Measurements from ENCODE around the gene ANKRD29. TPM values are rescaled to one million over a fixed set of nuclear protein-coding genes. Genes with fewer than 3 reads are reported as not detected.
"Not testable (repeated sequence)": the region's sequence is repeated elsewhere in the genome, so short reads cannot be mapped to it uniquely, and the experiment has no call there.

The ANKRD29 gene
- total RNA-seq, 1 donor from 2014 or later = not detected

DNA sequence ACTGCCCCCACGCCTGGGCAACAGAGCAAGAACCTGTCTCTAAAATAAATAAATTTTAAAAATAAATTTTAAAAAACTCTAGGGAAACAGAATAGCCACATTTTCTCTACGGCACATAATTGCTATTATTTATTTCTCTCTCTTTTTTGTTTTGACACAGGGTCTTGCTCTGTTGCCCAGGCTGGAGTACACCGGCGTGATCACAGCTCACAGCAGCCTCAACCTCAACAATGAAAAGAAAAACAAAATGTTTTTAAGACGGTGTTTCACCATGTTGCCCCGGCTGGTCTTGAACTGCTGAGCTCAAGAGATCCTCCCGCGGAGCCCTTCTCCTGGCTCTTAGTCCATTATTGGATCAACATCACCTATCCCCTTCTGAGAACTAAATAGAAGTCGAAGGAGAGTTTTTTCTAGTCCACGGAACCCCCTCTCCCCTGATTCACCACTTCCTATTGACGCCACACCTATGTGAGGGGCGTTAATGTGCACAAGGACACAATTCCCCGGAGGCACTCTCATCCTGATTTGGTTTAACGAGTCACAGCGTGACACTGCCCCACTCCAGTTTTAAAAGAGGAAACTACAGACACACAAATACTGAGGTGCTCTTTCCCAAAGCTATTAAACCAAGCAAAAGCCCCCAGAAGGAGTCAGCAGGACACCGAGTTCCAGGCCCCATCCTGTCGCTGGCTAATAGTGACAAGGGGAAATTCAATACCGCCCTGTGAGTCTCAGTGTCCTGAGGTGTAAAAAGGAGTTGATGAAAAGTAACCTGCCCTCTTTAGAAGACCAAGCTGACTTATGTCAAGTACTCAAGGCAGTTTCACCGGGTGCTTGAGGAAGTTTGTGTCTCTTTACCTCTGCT, 77.5 kb downstream of the ANKRD29 start:
- intact Hi-C loops (cut with micrococcal nuclease) = loop anchor here (2.0 to 5.0 kb wide), 3 partner anchors 146 to 653 kb away; partner anchors contain the start of gene RBBP8
- H3K4me1 Mint-ChIP-seq = peaks cover 48% of the 10 kb centered on the region

DNA sequence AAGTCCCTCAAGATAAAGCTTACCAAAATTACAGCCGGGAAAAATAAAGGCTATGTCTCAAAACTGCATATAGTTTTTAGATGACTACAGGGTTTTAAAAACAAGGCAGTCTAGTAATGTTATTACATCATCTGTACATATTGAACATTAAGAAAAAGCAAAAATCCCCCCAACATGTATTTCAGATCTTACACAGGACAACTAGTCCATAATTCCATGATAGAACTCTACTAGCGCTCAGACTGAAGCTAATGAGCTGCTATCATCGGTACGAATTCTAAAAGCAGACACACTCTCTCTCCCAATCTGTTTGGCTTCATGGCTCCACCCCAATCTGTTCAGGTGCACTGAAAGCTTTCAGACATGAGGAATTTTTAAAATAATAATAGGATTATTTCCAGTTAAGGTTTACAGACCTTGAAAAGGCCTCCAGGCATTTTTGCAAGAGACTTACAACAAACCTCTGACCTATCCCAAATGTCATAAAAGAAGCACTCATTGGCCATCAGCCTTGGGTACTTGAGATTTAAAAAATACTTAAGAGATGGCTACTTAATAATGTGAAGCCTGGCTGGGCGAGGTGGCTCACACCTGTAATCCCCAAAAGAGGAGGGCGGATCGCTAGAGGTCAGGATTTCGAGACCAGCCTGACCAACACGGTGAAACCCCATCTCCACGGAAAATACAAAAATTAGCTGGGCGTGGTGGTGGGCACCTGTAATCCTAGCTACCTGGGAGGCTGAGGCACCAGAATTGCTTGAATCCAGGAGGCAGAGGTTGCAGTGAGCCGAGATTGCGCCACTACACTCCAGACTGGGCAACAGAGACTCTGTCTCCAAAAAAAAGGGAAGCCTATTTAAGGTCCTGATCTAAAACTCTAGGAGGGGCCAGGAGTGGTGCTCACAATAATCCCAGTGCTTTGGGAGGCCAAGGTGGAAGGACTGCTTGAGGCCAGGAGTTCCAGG, 78.4 kb downstream of the ANKRD29 start:
- Mint-ChIP-seq H3K27ac (no peak overlapping the region), H3K27me3 (peaks cover 3% of the 10 kb centered on the region), H3K4me3 (peak overlapping the region; percentile 21), H3K9me3 (no peaks in the 10 kb centered on the region), H3K36me3 (ENCODE audit: low read depth) (peaks cover 27% of the 10 kb centered on the region), H3K4me1 (peaks cover 48% of the 10 kb centered on the region)
- intact Hi-C loops (cut with micrococcal nuclease) = loop anchor here (2.0 kb wide), 1 partner anchor 146 kb away; no protein-coding TSS in a partner anchor
- DNase-seq = no peak

More for the DNA sequence above, 77.5 kb downstream of the ANKRD29 start:
- peak overlapping the region; percentile 94 for H3K4me3 Mint-ChIP-seq
- H3K27ac Mint-ChIP-seq = peak overlapping the region; percentile 96
- H3K36me3 Mint-ChIP-seq (ENCODE audit: low read depth) = peaks cover 24% of the 10 kb centered on the region
- peak; percentile 70 for DNase-seq
- peaks cover 3% of the 10 kb centered on the region for H3K27me3 Mint-ChIP-seq
- no peaks in the 10 kb centered on the region for H3K9me3 Mint-ChIP-seq

DNA sequence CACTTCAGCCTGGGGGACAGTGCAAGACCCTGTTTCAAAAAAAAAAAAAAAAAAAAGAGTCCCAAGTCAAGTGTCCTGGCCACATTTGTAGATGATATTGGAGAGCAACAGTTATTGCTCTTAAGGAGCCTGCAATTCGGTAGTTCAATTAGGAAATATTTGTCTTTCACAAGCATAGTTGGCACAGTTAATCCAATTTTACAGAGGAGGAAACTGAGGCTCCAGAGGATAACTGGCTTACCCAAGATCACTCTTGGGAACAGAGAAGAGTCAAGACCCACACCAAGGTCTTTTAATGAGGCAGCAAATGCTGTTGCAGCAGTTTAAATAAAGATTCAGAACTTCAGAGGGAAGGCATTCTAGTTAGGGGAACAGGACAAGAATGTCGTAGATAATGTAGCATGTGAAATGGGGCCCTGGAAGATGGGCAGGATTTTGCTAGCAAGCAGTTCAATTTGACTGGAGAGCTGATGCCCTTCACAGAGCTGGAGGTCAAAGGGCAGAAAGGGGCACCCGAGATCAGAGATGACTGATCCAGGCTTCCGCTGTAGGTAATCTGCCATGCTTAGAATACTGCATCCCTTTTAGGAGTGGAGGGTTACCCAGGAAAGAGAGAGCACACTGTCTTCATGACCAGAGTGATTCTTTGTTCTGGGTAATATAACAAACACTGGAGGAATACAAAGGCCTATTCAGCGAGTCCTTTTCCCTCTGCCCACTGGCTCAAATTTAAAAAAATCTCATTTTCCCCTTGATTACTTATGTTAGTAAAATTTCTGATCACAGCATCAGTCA, 79.4 kb downstream of the ANKRD29 start:
- DNase-seq = no peak
- peaks cover 58% of the 10 kb centered on the region for H3K4me1 Mint-ChIP-seq
- no peaks in the 10 kb centered on the region for H3K9me3 Mint-ChIP-seq
- H3K27me3 Mint-ChIP-seq = no peaks in the 10 kb centered on the region
- H3K4me3 Mint-ChIP-seq = peak overlapping the region; percentile 8
- peaks cover 34% of the 10 kb centered on the region for H3K36me3 Mint-ChIP-seq (ENCODE audit: low read depth)
- no peak overlapping the region for H3K27ac Mint-ChIP-seq
- intact Hi-C loops (cut with micrococcal nuclease) = no loop called here

DNA sequence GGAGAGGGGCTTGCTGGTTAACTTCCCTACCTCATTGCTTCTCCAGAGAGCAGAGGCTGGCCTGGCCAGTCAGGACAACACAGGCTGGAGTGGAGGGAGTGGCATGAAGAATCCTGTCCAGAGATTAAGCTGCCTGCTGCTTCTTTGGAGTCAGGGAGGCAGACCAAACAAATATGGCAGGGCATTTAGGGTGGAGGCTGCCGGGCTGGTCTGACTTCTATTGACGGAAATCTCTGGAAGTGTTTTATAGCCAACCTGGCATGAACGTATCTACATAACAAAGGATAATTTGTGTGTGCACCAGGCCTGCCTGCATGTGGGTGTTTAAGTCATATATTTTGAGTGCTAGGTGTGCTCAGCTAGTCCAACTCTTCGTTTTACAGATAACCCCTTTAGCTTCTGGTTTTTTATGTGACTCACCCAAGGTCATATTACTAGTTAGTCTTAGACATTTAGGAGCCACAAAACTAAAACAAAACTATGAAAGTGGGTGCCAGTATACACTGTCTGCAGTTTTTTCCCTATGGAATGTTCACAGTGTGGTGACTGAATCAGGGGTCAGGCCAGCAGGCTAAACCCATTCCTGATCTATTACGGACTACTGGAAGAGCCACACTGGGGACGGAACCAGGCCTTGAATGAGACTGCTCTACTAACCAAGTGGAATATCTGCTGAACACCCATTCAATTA, 81.9 kb downstream of the ANKRD29 start:
- Mint-ChIP-seq H3K36me3 (ENCODE audit: low read depth) (peaks cover 40% of the 10 kb centered on the region), H3K27me3 (no peaks in the 10 kb centered on the region), H3K4me3 (no peak overlapping the region), H3K4me1 (peaks cover 52% of the 10 kb centered on the region), H3K27ac (no peak overlapping the region), H3K9me3 (no peaks in the 10 kb centered on the region)
- no peak for DNase-seq
- intact Hi-C loops (cut with micrococcal nuclease) = no loop called here

DNA sequence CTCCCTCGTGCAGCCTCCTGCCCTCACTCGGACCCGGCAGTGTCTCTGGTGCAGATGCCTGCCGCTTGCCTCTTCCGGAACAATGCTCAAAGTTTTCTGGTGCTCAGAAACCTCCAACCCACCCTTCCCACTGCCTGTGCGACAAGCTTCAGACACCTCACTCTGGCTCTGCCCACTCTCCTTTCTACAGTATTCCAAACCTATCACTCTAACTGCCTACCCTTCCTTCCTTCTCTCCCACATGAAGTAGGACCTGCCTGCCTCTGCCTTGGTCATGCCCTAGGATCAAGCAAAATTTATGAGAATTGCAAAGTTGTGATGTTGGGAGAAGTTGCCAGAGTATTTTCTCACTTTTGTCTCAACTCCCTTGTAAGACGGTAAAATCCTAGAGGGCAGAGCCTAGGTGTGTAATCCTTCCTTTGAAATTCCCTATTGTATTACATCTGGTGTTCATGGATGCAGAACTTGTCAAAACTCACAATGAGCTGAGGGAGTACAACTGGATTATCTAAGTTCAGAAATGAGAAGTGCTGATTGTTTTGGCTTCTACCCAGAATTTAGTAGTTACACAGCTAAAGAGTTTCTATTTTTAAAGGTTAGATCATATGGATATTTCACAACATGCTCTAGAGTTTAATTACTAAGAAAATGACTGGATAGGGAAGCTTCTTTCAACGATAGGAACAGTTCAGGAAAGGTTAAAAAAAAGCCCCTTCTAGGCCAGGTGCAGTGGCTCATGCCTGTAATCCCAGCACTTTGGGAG, 83.6 kb downstream of the ANKRD29 start:
- Mint-ChIP-seq H3K36me3 (ENCODE audit: low read depth) (peaks cover 41% of the 10 kb centered on the region), H3K27ac (peak overlapping the region; percentile 4)

DNA sequence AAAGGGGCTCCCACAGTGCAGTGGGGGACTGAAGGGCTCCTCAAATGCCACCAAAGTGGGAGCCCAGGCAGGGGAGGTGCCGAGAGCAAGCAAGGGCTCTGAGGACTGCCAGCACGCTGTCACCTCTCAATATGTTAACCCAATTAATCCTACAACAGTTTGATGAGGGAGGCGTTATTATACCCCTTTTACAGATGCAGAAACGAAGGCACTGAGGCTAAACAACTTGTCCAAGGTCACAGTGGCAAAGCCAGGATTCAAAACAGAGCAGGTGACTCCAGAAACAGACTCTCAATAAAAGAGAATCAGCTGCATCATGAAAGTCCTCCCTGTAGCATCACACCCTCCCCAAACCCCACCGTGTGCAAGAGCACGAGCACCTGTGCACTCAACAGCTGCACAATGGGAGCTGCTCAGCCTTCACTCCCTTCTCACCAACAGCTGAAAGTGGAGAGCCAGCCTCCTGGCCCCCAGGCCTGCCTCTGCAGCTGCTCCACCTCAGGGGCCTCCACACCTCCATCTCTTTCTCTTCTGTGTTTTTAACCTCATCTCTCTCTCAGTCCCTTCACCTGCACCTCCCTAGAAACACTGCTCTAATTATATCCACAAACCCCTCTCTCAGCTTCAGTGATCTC, 84.5 kb downstream of the ANKRD29 start:
- no peaks in the 10 kb centered on the region for H3K27me3 Mint-ChIP-seq
- intact Hi-C loops (cut with micrococcal nuclease) = no loop called here
- H3K9me3 Mint-ChIP-seq = no peaks in the 10 kb centered on the region
- no peak for DNase-seq
- no peak overlapping the region for H3K4me3 Mint-ChIP-seq
- peak overlapping the region; percentile 4 for H3K27ac Mint-ChIP-seq
- H3K36me3 Mint-ChIP-seq (ENCODE audit: low read depth) = peaks cover 37% of the 10 kb centered on the region
- H3K4me1 Mint-ChIP-seq = peaks cover 55% of the 10 kb centered on the region

More for the DNA sequence above, 83.6 kb downstream of the ANKRD29 start:
- DNase-seq = no peak
- intact Hi-C loops (cut with micrococcal nuclease) = no loop called here
- Mint-ChIP-seq H3K9me3 (no peaks in the 10 kb centered on the region), H3K4me1 (peaks cover 55% of the 10 kb centered on the region), H3K4me3 (no peak overlapping the region), H3K27me3 (no peaks in the 10 kb centered on the region)

DNA sequence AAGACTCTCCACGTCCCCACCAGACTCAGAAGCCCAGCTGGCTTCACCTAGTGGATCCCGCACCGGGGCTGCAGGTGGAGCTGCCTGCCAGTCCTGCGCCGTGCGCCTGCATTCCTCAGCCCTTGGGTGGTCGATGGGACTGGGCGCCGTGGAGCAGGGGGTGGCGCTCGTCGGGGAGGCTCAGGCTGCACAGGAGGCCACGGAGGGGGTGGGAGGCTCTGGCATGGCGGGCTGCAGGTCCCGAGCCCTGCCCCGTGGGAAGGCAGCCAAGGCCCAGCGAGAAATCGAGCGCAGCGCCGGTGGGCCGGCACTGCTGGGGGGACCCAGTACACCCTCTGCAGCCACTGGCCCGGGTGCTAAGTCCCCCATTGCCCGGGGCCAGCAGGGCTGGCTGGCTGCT, 85.2 kb downstream of the ANKRD29 start:
- DNase-seq; H3K4me3 Mint-ChIP-seq; H3K9me3 Mint-ChIP-seq; intact Hi-C loops (cut with micrococcal nuclease); H3K27me3 Mint-ChIP-seq; H3K27ac Mint-ChIP-seq: not testable (repeated sequence)
- Mint-ChIP-seq H3K36me3 (ENCODE audit: low read depth) (peaks cover 37% of the 10 kb centered on the region), H3K4me1 (peaks cover 54% of the 10 kb centered on the region)

DNA sequence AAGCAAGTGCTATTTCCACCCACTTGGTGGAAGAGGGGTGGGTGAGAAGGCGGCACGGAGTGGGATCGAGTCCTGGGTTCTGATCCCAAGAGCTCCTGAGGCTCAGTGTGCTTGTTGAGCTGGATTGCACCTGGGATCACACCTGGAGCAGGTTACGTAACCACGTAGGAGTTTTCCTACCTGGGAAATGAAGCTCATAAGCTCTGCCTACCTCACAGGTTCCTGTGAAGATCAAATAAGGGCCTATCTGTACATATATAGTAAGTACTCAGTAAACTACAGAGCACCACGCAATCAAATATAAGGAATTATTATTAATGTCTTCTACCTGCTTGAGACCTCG, 87.4 kb downstream of the ANKRD29 start:
- H3K9me3 Mint-ChIP-seq = no peaks in the 10 kb centered on the region
- no peak overlapping the region for H3K4me3 Mint-ChIP-seq
- peaks cover 41% of the 10 kb centered on the region for H3K4me1 Mint-ChIP-seq
- peak overlapping the region; percentile 91 for H3K27ac Mint-ChIP-seq
- H3K36me3 Mint-ChIP-seq (ENCODE audit: low read depth) = peaks cover 32% of the 10 kb centered on the region
- no peak for DNase-seq
- H3K27me3 Mint-ChIP-seq = no peaks in the 10 kb centered on the region
- intact Hi-C loops (cut with micrococcal nuclease) = no loop called here

DNA sequence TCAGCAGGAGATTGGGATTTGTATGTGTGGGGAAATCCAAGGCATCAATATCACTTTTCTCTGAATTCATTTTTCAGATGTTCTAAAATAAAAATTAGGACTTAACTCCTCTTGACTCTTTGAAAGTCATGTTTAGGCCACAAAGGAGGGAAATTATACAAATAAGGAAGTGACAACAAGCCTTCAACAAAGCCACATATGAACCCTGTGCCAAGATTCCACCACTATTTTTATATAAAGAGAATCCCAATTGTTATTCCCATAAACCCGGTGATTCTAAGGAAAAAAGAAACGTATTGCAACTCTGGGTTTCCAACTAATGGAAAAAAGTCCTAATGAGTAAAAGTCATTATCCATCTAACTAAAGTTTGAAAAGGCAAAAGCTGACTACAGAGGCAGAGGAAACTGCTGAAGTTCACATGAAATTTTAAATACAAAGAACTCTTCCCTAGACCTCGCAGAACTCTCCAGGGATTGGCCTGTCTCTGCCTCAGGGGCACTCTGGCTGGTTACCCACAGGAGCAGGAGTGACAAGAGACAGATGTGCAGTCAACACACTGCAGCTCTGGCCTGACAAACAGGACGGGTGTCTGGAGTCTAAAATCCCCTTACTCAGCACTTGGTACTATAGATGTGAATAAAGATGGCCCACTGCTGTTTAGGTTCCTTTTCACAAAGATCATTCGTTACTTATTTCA, 88.0 kb downstream of the ANKRD29 start:
- H3K9me3 Mint-ChIP-seq = no peaks in the 10 kb centered on the region
- H3K36me3 Mint-ChIP-seq (ENCODE audit: low read depth) = peaks cover 30% of the 10 kb centered on the region
- H3K27me3 Mint-ChIP-seq = no peaks in the 10 kb centered on the region
- H3K4me3 Mint-ChIP-seq = peak overlapping the region; percentile 74
- intact Hi-C loops (cut with micrococcal nuclease) = loop anchor here (1.0 kb wide), 1 partner anchor 12 kb away; the partner anchor contains the start of gene NPC1
- H3K4me1 Mint-ChIP-seq = peaks cover 41% of the 10 kb centered on the region
- DNase-seq = peak; percentile 63
- peak overlapping the region; percentile 91 for H3K27ac Mint-ChIP-seq

DNA sequence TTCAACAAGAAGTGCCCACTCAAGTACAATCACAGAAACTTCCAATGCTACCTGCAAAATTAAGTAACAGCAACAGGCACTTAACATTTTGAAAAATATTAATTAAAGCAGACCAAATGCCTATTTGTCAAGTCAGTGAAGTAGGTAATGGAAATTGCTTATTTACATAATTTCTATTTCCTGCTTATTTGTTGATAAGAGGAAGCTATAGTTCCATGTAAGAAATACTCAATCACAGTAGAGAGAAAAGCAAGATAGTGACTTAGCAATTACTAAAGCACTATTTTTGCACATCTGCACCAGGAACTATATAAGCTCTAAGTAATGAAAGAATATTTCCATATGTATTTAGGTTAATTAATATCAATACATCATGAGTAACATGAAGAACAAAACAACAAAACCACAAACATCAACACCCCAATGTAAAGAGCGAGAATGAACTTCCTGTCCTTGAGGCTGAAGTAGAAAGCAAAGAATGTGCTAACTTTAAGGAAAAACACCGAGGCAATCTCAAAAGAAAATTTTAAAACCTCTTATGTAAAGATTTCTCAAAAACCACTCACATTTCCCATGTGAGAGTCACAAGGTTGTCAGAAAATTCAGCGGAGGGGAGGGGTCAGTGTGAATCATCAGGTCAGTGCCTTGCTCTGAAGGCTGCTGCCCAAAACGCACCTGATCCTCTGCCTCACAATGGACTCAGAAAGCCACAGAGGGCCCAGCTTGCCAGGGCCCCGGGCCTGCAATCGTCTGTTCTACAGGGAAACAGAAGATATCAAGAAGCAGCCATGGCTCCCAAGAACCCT, 88.9 kb downstream of the ANKRD29 start:
- peak; percentile 77 for DNase-seq
- peaks cover 28% of the 10 kb centered on the region for H3K36me3 Mint-ChIP-seq (ENCODE audit: low read depth)
- H3K9me3 Mint-ChIP-seq = no peaks in the 10 kb centered on the region
- peak overlapping the region; percentile 91 for H3K27ac Mint-ChIP-seq
- H3K4me3 Mint-ChIP-seq = peak overlapping the region; percentile 74
- no peaks in the 10 kb centered on the region for H3K27me3 Mint-ChIP-seq
- intact Hi-C loops (cut with micrococcal nuclease) = loop anchor here (1.0 kb wide), 1 partner anchor 12 kb away; the partner anchor contains the start of gene NPC1
- peaks cover 36% of the 10 kb centered on the region for H3K4me1 Mint-ChIP-seq

DNA sequence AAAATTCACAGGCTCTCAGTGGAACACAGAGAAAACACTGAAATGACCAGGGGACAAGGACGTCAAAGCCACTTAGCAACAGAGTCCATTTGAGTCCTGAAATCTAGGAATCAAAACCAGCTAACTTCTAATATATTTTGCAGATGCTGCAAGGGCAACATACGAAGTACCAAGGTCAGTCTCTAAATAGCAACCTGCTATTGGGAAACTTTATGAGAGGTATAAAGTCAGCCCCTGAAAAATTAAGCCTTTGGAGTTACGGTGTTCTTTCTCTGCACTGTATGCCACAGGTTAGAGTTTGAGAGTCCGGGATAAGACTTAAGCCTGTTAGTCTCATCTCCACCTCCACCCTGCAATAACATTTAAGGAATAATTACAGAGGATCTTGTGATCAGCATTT, 89.7 kb downstream of the ANKRD29 start:
- peak overlapping the region; percentile 74 for H3K4me3 Mint-ChIP-seq
- H3K27ac Mint-ChIP-seq = peak overlapping the region; percentile 91
- intact Hi-C loops (cut with micrococcal nuclease) = no loop called here
- DNase-seq = no peak
- H3K4me1 Mint-ChIP-seq = peaks cover 31% of the 10 kb centered on the region
- H3K27me3 Mint-ChIP-seq = no peaks in the 10 kb centered on the region
- no peaks in the 10 kb centered on the region for H3K9me3 Mint-ChIP-seq
- peaks cover 32% of the 10 kb centered on the region for H3K36me3 Mint-ChIP-seq (ENCODE audit: low read depth)

Measured in activated CD4-positive, alpha-beta T cell treated with anti-CD3 and anti-CD28 coated beads, Interleukin-2, amount 10 ng/mL, durations not matched to agents 24 days and 14 days (primary cell).